K562 (cell line): Measurements from ENCODE around the gene STRN3. TPM values are rescaled to one million over a fixed set of nuclear protein-coding genes. Genes with fewer than 3 reads are reported as not detected.

ENCODE experiments used
- ATF2 ChIP-seq: sonication (generic); formaldehyde crosslinking; IDR thresholded peaks from 2 replicates; pipeline ENCODE4 v1.8.1; 2022; ENCODE audit warnings: missing genetic modification reagents
- CHAMP1 ChIP-seq: fragments of 450-650 bp; IDR thresholded peaks from 2 replicates; pipeline ENCODE4 v1.6.1; 2016; ENCODE audit warnings: mild to moderate bottlenecking
- CTBP1 ChIP-seq: fragments of 450-650 bp; IDR thresholded peaks from 2 replicates; pipeline ENCODE4 v1.6.1; 2016; ENCODE audit warnings: borderline replicate concordance
- ETV5 ChIP-seq: sonication (generic); formaldehyde crosslinking; IDR thresholded peaks from 2 replicates; pipeline ENCODE4 v1.4.0; 2020; ENCODE audit warnings: low read depth, mild to moderate bottlenecking, missing genetic modification reagents
- HNRNPLL ChIP-seq: fragments of 200-400 bp; formaldehyde crosslinking; IDR thresholded peaks from 2 replicates; pipeline ENCODE4 v1.6.1; 2017; ENCODE audit warnings: low read length, low read depth, mild to moderate bottlenecking; ENCODE audit not compliant: poor library complexity, severe bottlenecking
- KDM1A ChIP-seq, 2 experiments: fragments of 450-650 bp; IDR thresholded peaks; 2 replicates each; pipeline ENCODE4 v1.6.1; 2016; ENCODE audit warnings: mild to moderate bottlenecking in 2 of 2
- RB1 ChIP-seq: fragments of 450-650 bp; IDR thresholded peaks from 2 replicates; pipeline ENCODE4 v1.6.1; 2017; ENCODE audit warnings: low read depth, mild to moderate bottlenecking
- TAF9B ChIP-seq: fragments of 450-650 bp; IDR thresholded peaks from 2 replicates; pipeline ENCODE4 v1.6.1; 2018; ENCODE audit warnings: mild to moderate bottlenecking; ENCODE audit not compliant: partially characterized antibody
- XRCC3 ChIP-seq: fragments of 450-650 bp; IDR thresholded peaks from 2 replicates; pipeline ENCODE4 v1.6.1; 2017; ENCODE audit warnings: mild to moderate bottlenecking, moderate library complexity
- ZBTB40 ChIP-seq, 2 experiments: fragments of 450-650 bp in 1 of 2; sonication (generic) in 1 of 2; formaldehyde crosslinking in 1 of 2; IDR thresholded peaks; 2 replicates each; pipeline versions ENCODE4 v1.7.1 to v1.9.0; 2016 to 2022; ENCODE audit warnings: inconsistent platforms in 1 of 2, mild to moderate bottlenecking in 1 of 2, missing genetic modification reagents in 1 of 2
- ZBTB8A ChIP-seq: fragments of 450-650 bp; IDR thresholded peaks from 2 replicates; pipeline ENCODE4 v1.6.1; 2018; ENCODE audit warnings: mild to moderate bottlenecking, moderate library complexity; ENCODE audit not compliant: partially characterized antibody
- ZNF282 ChIP-seq: sonication (generic); formaldehyde crosslinking; IDR thresholded peaks from 2 replicates; pipeline ENCODE4 v1.8.1; 2023; ENCODE audit warnings: missing genetic modification reagents
- ZNF583 ChIP-seq: fragments of 250-450 bp; sonication (Bioruptor Pico); IDR thresholded peaks from 2 replicates; pipeline ENCODE4 v1.4.0; 2020
- ZNF584 ChIP-seq: fragments of 200-800 bp; sonication (Bioruptor generic); IDR thresholded peaks from 2 replicates; pipeline ENCODE4 v1.6.1; 2016; ENCODE audit warnings: low read depth, mild to moderate bottlenecking, missing genetic modification characterization, missing compliant biosample characterization
- polyA plus RNA-seq, 8 experiments: library from polyadenylated mRNA; depleted of rRNA in 4 of 8; stranded (reverse) in 5 of 8; unstranded in 3 of 8; fragments of >200 nt; fragmentation: Nextera tagmentation in 2 of 8; fragmentation: Illumina TruSeq in 1 of 8; extraction: Ambion mirVana in 2 of 8; extraction: Trizol in 1 of 8; gene quantifications; 2 replicates each; pipeline versions ENCODE4 v1.2.1 to v1.2.3, GENCODE V29; 2011 to 2014; ENCODE audit warnings: inconsistent platforms in 1 of 8, missing spikeins in 1 of 8
- total RNA-seq, 7 experiments: library from RNA; depleted of rRNA in 6 of 7; stranded (reverse); fragments of >200 nt in 6 of 7; fragmentation: Illumina TruSeq in 2 of 7; extraction: Trizol in 2 of 7; gene quantifications; 2 replicates each; pipeline versions ENCODE4 v1.2.1 to v1.2.3, GENCODE V29; 2011 to 2021; ENCODE audit warnings: low replicate concordance in 1 of 7

The STRN3 gene
- total and polyA plus RNA-seq, 9 of the 15 experiments (the other 6 are each of a cell fraction or from before 2014, with no cell fraction given) = 5.9 to 29.1 (median 16.0) TPM

- TF ChIP-seq ZBTB40 (IDR thresholded peaks at IDR 0.05) (no peak), ZBTB40 (CRISPR knock-in tag; IDR thresholded peaks at IDR 0.05) (no peak), CTBP1 (peak; percentile 62; the same call in 1 of the 2 replicates), XRCC3 (no peak), RB1 (no peak; the same call in 1 of the 2 replicates), ZNF584 (CRISPR knock-in tag) (peak; percentile 80), ZBTB8A (no peak), ATF2 (CRISPR knock-in tag) (no peak), HNRNPLL (no peak), ZNF583 (CRISPR knock-in tag) (peak; percentile 64; the same call in 1 of the 2 replicates), KDM1A (IDR thresholded peaks at IDR 0.05) (peak; percentile 89 to 92), CHAMP1 (peak; percentile 85), ETV5 (CRISPR knock-in tag) (0 out of 2 replicates have a peak, but pooled peaks have one; percentile 44), TAF9B (peak; percentile 99), ZNF282 (no peak)
Observed at GRCh38 chr14:31059152-31059924, 33.2 kb upstream of the STRN3 start (continued).
